Lower leg skin (tissue), 4 donors: Measurements from ENCODE around the gene ZNF667. TPM values are rescaled to one million over a fixed set of nuclear protein-coding genes. Genes with fewer than 3 reads are reported as not detected.

ENCODE experiments used
- DNase-seq, 2 donors: peaks; one replicate each; pipeline ENCODE4 v3.0.0-alpha.2; 2019; ENCODE audit warnings: low spot score in 2 of 2
- H3K4me3 ChIP-seq: fragments of 200-600 bp; sonication (generic); 2 replicates; pipeline ENCODE4 v1.5.1; 2017; ENCODE audit warnings: mild to moderate bottlenecking, low read depth; ENCODE audit not compliant: poor library complexity, severe bottlenecking
- POLR2A ChIP-seq, 2 donors: fragments of 450-650 bp; IDR thresholded peaks; one replicate each; pipeline ENCODE4 v1.6.1; 2016 to 2017; ENCODE audit warnings: antibody characterized with exemption in 2 of 2, mild to moderate bottlenecking in 1 of 2, moderate library complexity in 1 of 2
- WGBS, 2 donors: methylation state at CpG; one replicate each; pipeline ENCODE4 v1.1.5; 2018; 5-methylcytosine and 5-hydroxymethylcytosine counted together
- intact Hi-C: fragments of 100-400 bp; cut with DNase I; formaldehyde crosslinking; loops from one replicate; pipeline ENCODE4 v1.15.0; 2023; ENCODE audit warnings: low total_unique reads
- total RNA-seq, 4 donors: library from RNA; depleted of rRNA; stranded (reverse); fragments of >200 nt; gene quantifications; one replicate each; pipeline ENCODE4 v1.1.0, GENCODE V29; 2016
- TF ChIP-seq, protein P1 (sequence below), 3 donors: fragments of 450-650 bp; IDR thresholded peaks; one replicate each; pipeline ENCODE4 v1.5.1; 2016; ENCODE audit warnings: antibody characterized with exemption in 3 of 3, mild to moderate bottlenecking in 3 of 3, moderate library complexity in 2 of 3

ZNF667 gene
- total RNA-seq, 4 donors from 2014 or later: 2.0 to 3.3 (median 3.0) TPM

- intact Hi-C loops: no loop called here
- peak overlapping the region; percentile 61 for H3K4me3 ChIP-seq
- TF ChIP-seq, protein P1, sequence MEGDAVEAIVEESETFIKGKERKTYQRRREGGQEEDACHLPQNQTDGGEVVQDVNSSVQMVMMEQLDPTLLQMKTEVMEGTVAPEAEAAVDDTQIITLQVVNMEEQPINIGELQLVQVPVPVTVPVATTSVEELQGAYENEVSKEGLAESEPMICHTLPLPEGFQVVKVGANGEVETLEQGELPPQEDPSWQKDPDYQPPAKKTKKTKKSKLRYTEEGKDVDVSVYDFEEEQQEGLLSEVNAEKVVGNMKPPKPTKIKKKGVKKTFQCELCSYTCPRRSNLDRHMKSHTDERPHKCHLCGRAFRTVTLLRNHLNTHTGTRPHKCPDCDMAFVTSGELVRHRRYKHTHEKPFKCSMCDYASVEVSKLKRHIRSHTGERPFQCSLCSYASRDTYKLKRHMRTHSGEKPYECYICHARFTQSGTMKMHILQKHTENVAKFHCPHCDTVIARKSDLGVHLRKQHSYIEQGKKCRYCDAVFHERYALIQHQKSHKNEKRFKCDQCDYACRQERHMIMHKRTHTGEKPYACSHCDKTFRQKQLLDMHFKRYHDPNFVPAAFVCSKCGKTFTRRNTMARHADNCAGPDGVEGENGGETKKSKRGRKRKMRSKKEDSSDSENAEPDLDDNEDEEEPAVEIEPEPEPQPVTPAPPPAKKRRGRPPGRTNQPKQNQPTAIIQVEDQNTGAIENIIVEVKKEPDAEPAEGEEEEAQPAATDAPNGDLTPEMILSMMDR (IDR thresholded peaks at IDR 0.05): no peak
- TF ChIP-seq POLR2A (IDR thresholded peaks at IDR 0.05): no peak
- DNase-seq: no peak
- 26 to 27% methylated on average over 9 of the region's 9 CpGs for WGBS, 2 donors
These were observed 73.9 kb downstream of the ZNF667 start for GRCh38 chr19:56403261-56403660.

GRCh38 chr19:56400485-56400884 lies 76.7 kb downstream of the ZNF667 start:
- intact Hi-C loops: no loop called here
- WGBS, 2 donors: 94 to 98% methylated on average over 4 of the region's 4 CpGs
- H3K4me3 ChIP-seq: no peak overlapping the region
- no peak for DNase-seq
- TF ChIP-seq, protein P1 (IDR thresholded peaks at IDR 0.05): no peak
- no peak for TF ChIP-seq POLR2A (IDR thresholded peaks at IDR 0.05)

DNA sequence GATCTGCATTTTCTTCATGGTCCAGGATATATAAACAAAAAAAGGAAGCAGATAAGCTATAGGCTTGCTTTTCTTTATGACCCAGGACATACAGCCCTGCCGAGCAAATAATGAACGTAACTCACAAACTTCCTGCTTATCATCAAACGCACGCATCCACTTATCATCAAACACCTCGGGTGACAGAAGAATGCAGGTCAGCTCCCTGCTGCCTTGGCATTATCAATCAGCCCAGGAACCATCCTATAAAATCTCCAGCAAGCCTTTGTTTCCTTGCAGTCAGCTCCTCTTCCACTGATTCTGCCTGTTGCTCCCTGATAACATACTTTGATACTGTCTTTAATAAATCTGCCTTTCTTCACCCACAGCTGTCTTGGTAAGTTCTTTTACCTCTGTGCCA lies 78.3 kb downstream of the ZNF667 start:
- WGBS, 2 donors: 96 to 97% methylated on average over 5 of the region's 5 CpGs
- intact Hi-C loops: no loop called here
- no peak overlapping the region for H3K4me3 ChIP-seq
- no peak for DNase-seq
- TF ChIP-seq, protein P1 (IDR thresholded peaks at IDR 0.05): no peak
- TF ChIP-seq POLR2A (IDR thresholded peaks at IDR 0.05): no peak

DNA sequence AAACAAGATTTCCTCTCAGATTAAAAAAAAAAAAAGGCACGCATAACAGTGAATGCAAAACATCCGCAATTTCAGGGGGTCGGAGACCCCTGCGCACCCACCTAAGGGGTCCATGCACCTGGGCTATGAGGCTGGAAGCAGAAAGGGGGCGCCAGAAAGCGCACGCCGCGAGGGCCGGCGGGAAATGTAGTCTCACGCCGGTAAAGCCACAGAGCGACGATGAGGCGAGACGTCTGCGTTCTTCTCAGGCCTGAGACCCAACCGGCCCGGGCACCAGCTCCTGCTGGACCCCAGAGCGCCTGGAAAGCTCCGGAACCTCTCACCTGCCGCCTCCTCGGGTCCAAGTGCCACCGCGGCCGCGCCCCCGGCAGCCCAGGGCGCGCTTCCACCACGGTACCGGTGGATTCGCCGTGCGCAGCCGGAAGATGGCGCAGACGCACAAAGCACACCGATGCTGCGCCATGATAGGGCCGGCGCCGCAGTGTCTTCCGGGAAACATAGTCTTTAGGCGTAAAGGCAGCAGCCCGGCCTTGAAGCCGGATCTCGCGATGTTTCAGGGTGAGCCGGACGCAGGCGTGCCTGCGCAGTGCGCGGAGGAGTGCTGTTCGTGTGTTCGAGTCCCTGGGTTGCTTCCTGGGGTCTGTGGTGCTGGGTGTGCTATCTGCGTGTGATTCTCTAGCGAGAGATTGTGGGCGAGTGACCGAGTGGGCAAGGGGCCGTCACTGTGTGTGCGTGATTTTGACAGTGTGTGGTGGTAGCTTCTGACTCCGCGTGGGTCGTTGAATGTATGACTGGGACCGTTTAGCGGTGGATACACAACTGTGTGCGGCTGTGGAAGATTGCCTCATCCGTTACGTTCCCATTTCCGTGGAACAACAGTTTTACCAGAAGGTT lies 83.8 kb downstream of the ZNF667 start, which contains the start of gene ZNF582:
Gene ZNF582 (minus strand): TSS at position 416 of the 894 bp plus-strand sequence. CDS start 1,782 bp downstream, outside the sequence.
- intact Hi-C loops: no loop called here
- WGBS, 2 donors: 1 to 4% methylated on average over 58 to 60 of the region's 73 CpGs
- TF ChIP-seq, protein P1 (IDR thresholded peaks at IDR 0.05): peak in 1 of 3 donors; percentile 40
- TF ChIP-seq POLR2A (IDR thresholded peaks at IDR 0.05): no peak
- DNase-seq: peak; percentile 91 to 98
- peak within 1 kb of the TSS; percentile 50 for H3K4me3 ChIP-seq

Other genes starting within 250 kb of the ZNF667 start
- gene EDDM13, start 204.6 kb downstream of the ZNF667 start, total RNA-seq: 1 to 10 TPM in 3 of 4 donors, not detected in 1; 1.8 to 7.0 (median 5.7) TPM
- gene ZSCAN5A, start 162.5 kb downstream of the ZNF667 start, total RNA-seq: 1 to 10 TPM; 2.4 to 7.6 (median 4.9) TPM
- gene ZNF582, start 83.8 kb downstream of the ZNF667 start, total RNA-seq: 1 to 10 TPM; 2.9 to 5.4 (median 4.3) TPM
- gene ZNF583, start 73.0 kb downstream of the ZNF667 start, total RNA-seq: 1 to 10 TPM; 2.1 to 3.8 (median 2.6) TPM
- 1 to 10 TPM; 1.5 to 3.2 (median 2.7) TPM for gene ZNF471, start 30.5 kb upstream of the ZNF667 start, total RNA-seq
- gene ZFP28, start 61.6 kb upstream of the ZNF667 start, total RNA-seq: 1 to 10 TPM; 5.3 to 7.4 (median 6.8) TPM
- 1 to 10 TPM; 1.3 to 2.6 (median 1.9) TPM for gene ZNF470, start 90.1 kb upstream of the ZNF667 start, total RNA-seq
- gene ZNF71, start 118.0 kb upstream of the ZNF667 start, total RNA-seq: 1 to 10 TPM; 6.7 to 9.2 (median 7.2) TPM
- gene SMIM17, start 165.8 kb upstream of the ZNF667 start, total RNA-seq: not detected
- 1 to 10 TPM in 2 of 4 donors, under 1 TPM in 2; 0.30 to 1.3 (median 0.84) TPM for gene ZNF835, start 194.4 kb upstream of the ZNF667 start, total RNA-seq